H9 (cell line): ENCODE results near the gene CD247. TPM values are rescaled to one million over a fixed set of nuclear protein-coding genes. Genes with fewer than 3 reads are reported as not detected.

Experiments
- DNase-seq: peaks from one replicate; pipeline ENCODE4 v3.0.0-alpha.2; 2017
- H2AFZ ChIP-seq: one replicate; pipeline ENCODE4 v1.6.1; 2013; ENCODE audit warnings: mild to moderate bottlenecking, low read length, control low read depth, moderate library complexity
- H2AK5ac ChIP-seq: 2 replicates; pipeline ENCODE4 v1.6.1; 2013; ENCODE audit warnings: low read length, control low read depth, mixed read lengths; ENCODE audit not compliant: insufficient read length
- H2BK120ac ChIP-seq: one replicate; pipeline ENCODE4 v1.6.1; 2013; ENCODE audit warnings: low read depth, mild to moderate bottlenecking, low read length, control low read depth, inconsistent platforms; ENCODE audit not compliant: poor library complexity, severe bottlenecking
- H2BK12ac ChIP-seq: 2 replicates; pipeline ENCODE4 v1.6.1; 2013; ENCODE audit warnings: low read length, control low read depth, mixed read lengths, low read depth; ENCODE audit not compliant: insufficient read length
- H2BK15ac ChIP-seq: 2 replicates; pipeline ENCODE4 v1.6.1; 2013; ENCODE audit warnings: low read depth, low read length, control low read depth
- H2BK20ac ChIP-seq: one replicate; pipeline ENCODE4 v1.6.1; 2013; ENCODE audit warnings: low read depth, mild to moderate bottlenecking, low read length, control low read depth, inconsistent platforms; ENCODE audit not compliant: poor library complexity, severe bottlenecking
- H2BK5ac ChIP-seq: 2 replicates; pipeline ENCODE4 v1.6.1; 2013; ENCODE audit warnings: low read length, control low read depth, mixed read lengths; ENCODE audit not compliant: insufficient read length
- H3K14ac ChIP-seq: 2 replicates; pipeline ENCODE4 v1.6.1; 2013; ENCODE audit warnings: low read length, control low read depth; ENCODE audit not compliant: insufficient read depth
- H3K18ac ChIP-seq: 2 replicates; pipeline ENCODE4 v1.6.1; 2013; ENCODE audit warnings: low read depth, mild to moderate bottlenecking, mixed read lengths, low read length, control low read depth; ENCODE audit not compliant: insufficient read length
- H3K23ac ChIP-seq: 2 replicates; pipeline ENCODE4 v1.6.1; 2013; ENCODE audit warnings: low read length, control low read depth, mixed read lengths, low read depth; ENCODE audit not compliant: insufficient read length
- H3K23me2 ChIP-seq: 2 replicates; pipeline ENCODE4 v1.6.1; 2013; ENCODE audit warnings: low read depth, mild to moderate bottlenecking, mixed read lengths, low read length, control low read depth; ENCODE audit not compliant: insufficient read length, poor library complexity, severe bottlenecking
- H3K27ac ChIP-seq: 2 replicates; pipeline ENCODE4 v1.5.1; 2013; ENCODE audit warnings: low read length, control low read depth, mixed read lengths, low read depth; ENCODE audit not compliant: insufficient read length
- H3K27me3 ChIP-seq: 2 replicates; pipeline ENCODE4 v1.6.1; 2013; ENCODE audit warnings: low read length, control low read depth, inconsistent platforms; ENCODE audit not compliant: insufficient read depth
- H3K4ac ChIP-seq: 2 replicates; pipeline ENCODE4 v1.6.1; 2013; ENCODE audit warnings: low read depth, mild to moderate bottlenecking, control low read depth, inconsistent platforms, low read length, moderate library complexity
- H3K4me1 ChIP-seq: 2 replicates; pipeline ENCODE4 v1.6.1; 2013; ENCODE audit warnings: low read length, control low read depth, inconsistent platforms; ENCODE audit not compliant: insufficient read depth
- H3K4me2 ChIP-seq: 2 replicates; pipeline ENCODE4 v1.6.1; 2013; ENCODE audit warnings: low read length, control low read depth, mixed read lengths; ENCODE audit not compliant: insufficient read length, insufficient read depth
- H3K56ac ChIP-seq: 2 replicates; pipeline ENCODE4 v1.6.1; 2013; ENCODE audit warnings: low read depth, mild to moderate bottlenecking, mixed read lengths, low read length, control low read depth; ENCODE audit not compliant: insufficient read length
- H3K79me1 ChIP-seq: 2 replicates; pipeline ENCODE4 v1.6.1; 2013; ENCODE audit warnings: low read depth, mild to moderate bottlenecking, moderate library complexity, low read length, control low read depth, inconsistent platforms; ENCODE audit not compliant: insufficient read depth, poor library complexity, severe bottlenecking
- H3K79me2 ChIP-seq: 2 replicates; pipeline ENCODE4 v1.6.1; 2013; ENCODE audit warnings: low read length, control low read depth, inconsistent platforms; ENCODE audit not compliant: insufficient read depth
- H3K9ac ChIP-seq: 2 replicates; pipeline ENCODE4 v1.6.1; 2013; ENCODE audit warnings: low read length, control low read depth, mixed read lengths; ENCODE audit not compliant: insufficient read length; ENCODE audit errors: extremely low read depth
- H3K9me3 ChIP-seq: one replicate; pipeline ENCODE4 v1.6.1; 2013; ENCODE audit warnings: low read depth, low read length, inconsistent platforms; ENCODE audit not compliant: control insufficient read depth
- H3T11ph ChIP-seq: one replicate; pipeline ENCODE4 v1.6.1; 2013; ENCODE audit warnings: mild to moderate bottlenecking, low read length, control low read depth, inconsistent platforms
- H4K20me1 ChIP-seq: one replicate; pipeline ENCODE4 v1.6.1; 2013; ENCODE audit not compliant: control insufficient read depth, insufficient read length, insufficient read depth
- H4K5ac ChIP-seq: 2 replicates; pipeline ENCODE4 v1.6.1; 2013; ENCODE audit warnings: low read depth, mild to moderate bottlenecking, mixed read lengths, low read length, control low read depth; ENCODE audit not compliant: insufficient read length
- H4K8ac ChIP-seq: replicated peaks from 2 replicates; pipeline ENCODE4 v1.6.1; 2013; ENCODE audit warnings: low read length, control low read depth, mixed read lengths, low read depth; ENCODE audit not compliant: insufficient read length
- H4K91ac ChIP-seq: 2 replicates; pipeline ENCODE4 v1.6.1; 2013; ENCODE audit warnings: low read depth, mild to moderate bottlenecking, moderate library complexity, mixed read lengths, low read length, control low read depth; ENCODE audit not compliant: insufficient read length
- H3K27ac Mint-ChIP-seq, 3 experiments: 2 replicates in 2 of 3; 3 replicates in 1 of 3; pipeline ENCODE4 v1.8.0; 2020 to 2021; ENCODE audit warnings: mixed read lengths in 3 of 3, mild to moderate bottlenecking in 1 of 3, moderate library complexity in 1 of 3
- H3K27me3 Mint-ChIP-seq: 2 replicates; pipeline ENCODE4 v1.8.0; 2021; ENCODE audit warnings: low read depth, mild to moderate bottlenecking, moderate library complexity, mixed read lengths
- H3K36me3 Mint-ChIP-seq, 3 experiments: 2 replicates in 2 of 3; 3 replicates in 1 of 3; pipeline ENCODE4 v1.8.0; 2020 to 2021; ENCODE audit warnings: low read depth in 3 of 3, mixed read lengths in 3 of 3; ENCODE audit not compliant: insufficient read depth in 1 of 3
- H3K4me1 Mint-ChIP-seq, 2 experiments: 2 replicates each; pipeline ENCODE4 v1.8.0; 2020; ENCODE audit warnings: mixed read lengths in 2 of 2
- H3K4me3 Mint-ChIP-seq, 2 experiments: 2 replicates in 1 of 2; 3 replicates in 1 of 2; pipeline ENCODE4 v1.8.0; 2020 to 2021; ENCODE audit warnings: mild to moderate bottlenecking in 2 of 2, mixed read lengths in 2 of 2, moderate library complexity in 1 of 2
- H3K9me3 Mint-ChIP-seq, 2 experiments: 2 replicates in 1 of 2; 3 replicates in 1 of 2; pipeline ENCODE4 v1.8.0; 2020; ENCODE audit warnings: mild to moderate bottlenecking in 2 of 2, mixed read lengths in 2 of 2, moderate library complexity in 1 of 2
- CTCF ChIP-seq: fragments of 200-600 bp; sonication (generic); conservative IDR thresholded peaks from 3 replicates; pipeline ENCODE4 v1.8.0; 2021; ENCODE audit warnings: antibody characterized with exemption, mild to moderate bottlenecking
- WGBS: extraction: QIAGEN DNeasy Blood & Tissue Kit; methylation state at CpG from one replicate; pipeline ENCODE4 v1.1.7; 2013; ENCODE audit warnings: missing lambda C conversion rate, low lambda C conversion rate, mixed read lengths; ENCODE audit not compliant: insufficient read length; ENCODE audit errors: extremely low coverage; 5-methylcytosine and 5-hydroxymethylcytosine counted together
- total RNA-seq: library from RNA; stranded (reverse); gene quantifications from 2 replicates; pipeline ENCODE4 v1.2.1, GENCODE V29; 2021

CD247 gene
- total RNA-seq, 1 experiment from 2014 or later = 1.2 TPM

- no peak overlapping the region for H3K9ac ChIP-seq
- no peak overlapping the region for H4K5ac ChIP-seq
- no peak overlapping the region for H3K14ac ChIP-seq
- no peak overlapping the region for H3K56ac ChIP-seq
- no peak overlapping the region for H2BK15ac ChIP-seq
- Mint-ChIP-seq H3K36me3 (no peaks in the 10 kb centered on the region), H3K4me1 (peaks cover 28 to 29% of the 10 kb centered on the region in 2 experiments), H3K27me3 (no peaks in the 10 kb centered on the region), H3K4me3 (no peak overlapping the region), H3K9me3 (no peaks in the 10 kb centered on the region), H3K27ac (no peak overlapping the region)
- H3K23ac ChIP-seq = no peak overlapping the region
- no peaks in the 10 kb centered on the region for H3K79me1 ChIP-seq
- H4K8ac ChIP-seq = no peak overlapping the region
- no peaks in the 10 kb centered on the region for H3K9me3 ChIP-seq
- no peaks in the 10 kb centered on the region for H3K23me2 ChIP-seq
- no peak overlapping the region for H2BK120ac ChIP-seq
- H2BK20ac ChIP-seq = no peak overlapping the region
- H3K4me2 ChIP-seq = no peak overlapping the region
- H4K91ac ChIP-seq = no peak overlapping the region
- H2AFZ ChIP-seq = no peak overlapping the region
- no peak for DNase-seq
- no peaks in the 10 kb centered on the region for H3K79me2 ChIP-seq
- WGBS = no CpG with 5 or more reads among the region's 10 CpGs
- no peaks in the 10 kb centered on the region for H3K27me3 ChIP-seq
- no peaks in the 10 kb centered on the region for H3K4me1 ChIP-seq
- H3K4ac ChIP-seq = no peak overlapping the region
- no peak for TF ChIP-seq CTCF
- H3K27ac ChIP-seq = no peak overlapping the region
- no peak overlapping the region for H2BK12ac ChIP-seq
- H3T11ph ChIP-seq = no peak overlapping the region
- no peak overlapping the region for H2AK5ac ChIP-seq
- no peak overlapping the region for H3K18ac ChIP-seq
- no peaks in the 10 kb centered on the region for H4K20me1 ChIP-seq
- H2BK5ac ChIP-seq = no peak overlapping the region
Observed at GRCh38 chr1:167472752-167473521, 45.4 kb downstream of the CD247 start.
